Esophagus muscularis mucosa (tissue), 4 donors: ENCODE data around the gene CCL7.

Source experiments
- CTCF ChIP-seq, 3 experiments: fragments of 200-600 bp in 2 of 3; fragments of 450-650 bp in 1 of 3; sonication (generic) in 2 of 3; IDR thresholded peaks; one replicate each; pipeline ENCODE4 v1.5.1; 2017 to 2019; ENCODE audit warnings: antibody characterized with exemption in 3 of 3, mild to moderate bottlenecking in 2 of 3, moderate library complexity in 1 of 3
- EP300 ChIP-seq: sonication (generic); formaldehyde crosslinking; IDR thresholded peaks from one replicate; pipeline ENCODE4 v1.6.1; 2017; ENCODE audit warnings: antibody characterized with exemption
- POLR2AphosphoS5 ChIP-seq, 2 donors: sonication (generic); formaldehyde crosslinking; IDR thresholded peaks; one replicate each; pipeline ENCODE4 v1.6.1; 2017; ENCODE audit warnings: antibody characterized with exemption in 2 of 2

GRCh38 chr17:34305606-34306005, 35.6 kb downstream of the CCL7 start:
- TF ChIP-seq POLR2AphosphoS5 (IDR thresholded peaks at IDR 0.05) = no peak
- TF ChIP-seq CTCF (IDR thresholded peaks at IDR 0.05) = no peak
- TF ChIP-seq EP300 = no peak
